AG10803 (cell line): ENCODE data around the gene KLRC3.
"Not testable (repeated sequence)": the region's sequence is repeated elsewhere in the genome, so short reads cannot be mapped to it uniquely, and the experiment has no call there.

ENCODE experiments used
- DNase-seq: peaks from one replicate; pipeline ENCODE4 v3.0.0; 2010; ENCODE audit warnings: low read depth
- H3K4me3 ChIP-seq: 2 replicates; pipeline ENCODE4 v1.5.1; 2011; ENCODE audit warnings: mild to moderate bottlenecking, low read length, control low read depth
- CTCF ChIP-seq: conservative IDR thresholded peaks from 2 replicates; pipeline ENCODE4 v1.5.1; 2011; ENCODE audit warnings: mild to moderate bottlenecking, low read length, control low read depth, inconsistent platforms

KLRC3 gene

GRCh38 chr12:10448236-10448635 lies 27.8 kb upstream of the KLRC3 start:
- DNase-seq, result no peak
- no peak for TF ChIP-seq CTCF

GRCh38 chr12:10446052-10446451 lies 25.7 kb upstream of the KLRC3 start:
- not testable (repeated sequence) for DNase-seq, H3K4me3 ChIP-seq

More at GRCh38 chr12:10448236-10448635, 27.8 kb upstream of the KLRC3 start:
- no peak overlapping the region for H3K4me3 ChIP-seq

GRCh38 chr12:10441144-10441543 lies 20.7 kb upstream of the KLRC3 start:
- H3K4me3 ChIP-seq, DNase-seq: not testable (repeated sequence)

- not testable (repeated sequence) for H3K4me3 ChIP-seq, DNase-seq
Observed at GRCh38 chr12:10439608-10440274, 19.3 kb upstream of the KLRC3 start.

GRCh38 chr12:10437601-10438000 lies 17.2 kb upstream of the KLRC3 start:
- DNase-seq, H3K4me3 ChIP-seq: not testable (repeated sequence)

GRCh38 chr12:10435816-10436215 lies 15.4 kb upstream of the KLRC3 start, which contains the start of gene KLRC2:
KLRC2 (minus strand) TSS chr12:10436010; CDS start chr12:10435986, 24 bp downstream.
- not testable (repeated sequence) for H3K4me3 ChIP-seq
- peak; percentile 5 for DNase-seq

GRCh38 chr12:10430623-10431022 lies 10.2 kb upstream of the KLRC3 start:
- peak; percentile 7 for DNase-seq
- H3K4me3 ChIP-seq, result not testable (repeated sequence)

- DNase-seq, result not testable (repeated sequence)
Observed at GRCh38 chr12:10425938-10426337, 5.5 kb upstream of the KLRC3 start.

GRCh38 chr12:10424260-10424899 lies 4.0 kb upstream of the KLRC3 start:
- H3K4me3 ChIP-seq, DNase-seq: not testable (repeated sequence)

More at GRCh38 chr12:10425938-10426337, 5.5 kb upstream of the KLRC3 start:
- H3K4me3 ChIP-seq, result not testable (repeated sequence)

GRCh38 chr12:10422159-10422558 lies 1.8 kb upstream of the KLRC3 start:
- not testable (repeated sequence) for DNase-seq, H3K4me3 ChIP-seq

GRCh38 chr12:10409392-10409791 lies 11.0 kb downstream of the KLRC3 start, which contains the start of gene KLRC4:
KLRC4 (minus strand) TSS chr12:10409757; CDS start chr12:10409575, 182 bp downstream.
- TF ChIP-seq CTCF, result no peak
- no peak within 1 kb of the TSS for H3K4me3 ChIP-seq
- peak; percentile 1 for DNase-seq

GRCh38 chr12:10408842-10409241 lies 11.6 kb downstream of the KLRC3 start:
- no peak for TF ChIP-seq CTCF
- DNase-seq, result no peak
- no peak overlapping the region for H3K4me3 ChIP-seq
